Suppressor macrophage treated with lipopolysaccharide for 4 hours (primary cell): Measurements from ENCODE around the gene RPS6KB2.
"Not testable (repeated sequence)": the region's sequence is repeated elsewhere in the genome, so short reads cannot be mapped to it uniquely, and the experiment has no call there.

Experiments
- DNase-seq: peaks from one replicate; pipeline ENCODE4 v3.0.0-alpha.2; 2020

RPS6KB2 gene

DNA sequence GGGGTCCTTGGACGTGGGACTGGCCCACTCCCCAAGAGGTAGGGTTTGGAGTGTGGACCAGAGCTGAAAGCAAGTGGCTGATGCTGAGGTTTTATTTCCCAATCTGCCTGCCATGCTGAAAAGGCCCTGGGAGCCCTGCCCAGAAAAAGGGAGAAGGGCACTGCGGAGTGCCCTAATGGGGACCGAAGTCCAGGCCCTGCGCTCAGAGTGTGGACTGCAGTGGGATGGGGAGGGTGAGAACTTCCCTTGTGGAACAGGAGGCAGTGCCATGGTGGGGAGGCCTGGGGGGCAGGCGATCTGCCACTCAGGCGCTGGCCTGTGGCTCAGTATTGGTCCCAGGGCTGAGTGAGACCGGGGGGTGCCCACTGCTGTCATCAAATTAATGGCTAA, 19.9 kb downstream of the RPS6KB2 start:
- DNase-seq = no peak

DNA sequence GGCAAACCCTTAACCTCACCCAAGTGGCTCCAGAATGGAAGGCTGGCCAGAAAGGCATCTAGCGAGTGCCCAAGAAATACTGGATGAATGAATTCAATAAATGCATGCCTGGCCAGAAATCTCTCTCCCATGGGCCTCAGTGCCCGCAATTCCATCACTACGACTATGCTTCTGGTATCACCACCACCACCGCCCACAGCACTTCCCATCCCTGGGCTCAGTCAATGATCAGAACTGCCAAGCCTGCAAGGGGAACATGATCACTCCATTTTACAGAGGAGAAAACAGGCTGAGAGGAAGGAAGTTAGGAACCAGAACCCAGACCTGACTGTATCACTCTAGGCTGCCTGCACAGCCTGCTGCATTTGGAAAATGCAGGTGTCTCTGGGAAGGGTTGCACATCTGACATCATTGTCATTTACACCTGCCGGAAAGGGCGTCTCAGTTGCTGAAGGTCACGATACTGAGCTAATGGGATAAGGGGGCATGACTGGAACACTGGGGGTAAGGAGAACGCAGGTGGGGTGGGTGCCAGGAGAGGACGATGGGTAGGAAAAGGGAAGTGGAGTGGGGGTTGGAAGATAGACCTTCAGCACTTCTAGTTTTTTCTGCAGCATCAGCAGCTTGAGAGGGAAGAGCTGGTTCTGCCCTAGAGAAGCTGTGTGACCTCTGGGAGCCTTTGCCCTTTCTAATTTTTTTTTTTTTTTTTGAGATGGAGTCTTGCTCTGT, 21.0 kb downstream of the RPS6KB2 start:
- peak; percentile 63 for DNase-seq

DNA sequence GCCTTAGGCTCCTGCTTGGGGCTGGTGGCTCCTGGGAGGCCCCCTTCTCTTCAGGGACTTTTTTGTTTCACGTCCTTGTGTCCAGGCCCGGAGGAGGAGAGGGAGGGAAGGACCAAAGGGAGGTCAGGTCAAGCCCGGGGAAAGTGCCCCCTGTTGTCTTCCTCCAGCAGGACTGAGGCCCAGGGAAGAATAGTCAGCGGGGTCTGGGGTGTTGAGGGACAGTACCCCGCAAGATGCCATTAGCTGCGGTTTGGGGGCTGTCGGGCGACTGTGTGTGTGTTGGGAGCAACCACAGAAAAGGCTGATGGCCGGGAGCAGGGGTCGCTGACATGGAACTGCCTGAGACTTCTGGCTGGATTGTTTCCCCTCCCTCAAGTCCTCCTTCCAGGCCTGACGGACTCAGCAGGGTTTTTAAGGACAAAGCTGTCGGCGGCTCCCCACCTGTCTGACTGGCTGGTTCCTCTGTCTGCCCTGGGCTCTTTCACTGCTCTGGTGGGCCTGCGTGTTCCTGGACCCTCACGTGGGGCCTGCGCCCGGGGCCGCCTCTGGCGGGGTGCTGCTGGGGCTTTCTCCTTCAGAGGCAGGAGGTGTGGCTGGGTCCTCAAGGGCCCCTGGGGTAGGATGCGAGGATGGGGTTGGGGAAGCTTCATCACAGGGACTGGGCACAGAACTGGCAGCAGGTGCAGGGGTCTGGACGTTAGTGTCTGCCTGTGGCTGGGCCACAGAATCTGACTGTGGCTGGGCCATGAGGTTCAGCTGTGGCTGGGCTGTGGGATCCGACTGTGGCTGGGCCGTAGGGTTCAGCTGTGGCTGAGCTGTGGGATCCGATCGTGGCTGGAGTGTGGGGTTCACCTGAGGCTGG, 22.7 kb downstream of the RPS6KB2 start:
- no peak for DNase-seq

DNA sequence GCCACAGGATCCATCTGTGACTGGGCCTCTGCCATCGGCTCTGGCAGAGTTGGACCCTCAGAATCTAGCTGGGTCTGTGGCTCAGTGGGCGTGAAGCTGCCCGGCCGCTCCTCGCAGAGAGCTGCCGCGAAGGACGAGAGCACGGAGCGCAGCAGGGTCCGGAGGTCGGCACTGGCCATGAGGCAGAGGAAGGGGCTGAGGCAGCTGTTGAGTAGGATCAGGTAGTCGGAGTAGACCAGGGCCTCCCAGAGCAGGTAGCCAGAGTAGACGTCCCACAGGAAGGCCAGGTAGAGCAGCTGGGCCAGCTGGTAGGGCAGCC, 23.3 kb downstream of the RPS6KB2 start:
- DNase-seq = no peak

DNA sequence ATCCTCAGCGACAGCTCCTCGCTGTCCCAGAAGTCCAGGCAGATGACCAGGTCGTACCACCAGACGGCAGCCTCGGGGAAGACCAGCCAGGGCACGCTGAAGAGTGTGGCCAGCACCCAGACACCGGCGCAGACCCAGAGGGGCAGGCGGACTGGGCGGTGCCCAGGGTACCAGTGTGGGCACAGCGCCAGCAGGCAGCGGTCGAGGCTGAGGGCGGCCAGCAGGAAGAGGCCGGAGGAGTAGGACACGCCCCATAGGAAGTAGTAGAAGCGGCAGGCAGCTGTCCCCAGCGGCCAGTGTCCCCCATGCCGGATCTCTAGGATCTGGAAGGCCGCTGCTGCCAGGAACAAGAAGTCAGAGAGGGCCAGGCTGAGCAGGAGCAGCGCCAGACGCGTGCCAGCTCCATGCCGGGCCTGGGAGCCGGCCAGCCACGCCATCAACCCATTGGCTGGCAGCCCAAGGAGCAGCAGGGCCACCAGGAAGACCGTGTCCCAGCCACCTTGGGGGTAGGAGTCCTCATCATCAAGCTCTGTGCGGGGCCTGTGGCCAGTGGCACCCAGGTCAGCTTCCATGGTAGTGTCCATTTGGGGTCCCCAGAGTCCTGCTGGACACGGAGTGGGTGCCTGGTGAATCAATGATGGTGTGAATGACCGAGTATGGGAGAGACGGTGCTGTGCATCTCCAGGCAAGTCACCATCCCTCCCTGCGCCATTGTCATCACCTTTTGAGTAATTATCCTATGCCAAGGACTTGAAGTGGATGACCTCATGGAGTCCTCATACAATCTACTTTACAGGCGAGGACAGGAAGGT, 24.1 kb downstream of the RPS6KB2 start, which contains the start of gene GPR152:
Gene GPR152, minus strand, starts transcription at position 589 of the 812 bp plus-strand sequence. Its CDS starts 5 bp downstream, at position 584.
- DNase-seq = no peak

DNA sequence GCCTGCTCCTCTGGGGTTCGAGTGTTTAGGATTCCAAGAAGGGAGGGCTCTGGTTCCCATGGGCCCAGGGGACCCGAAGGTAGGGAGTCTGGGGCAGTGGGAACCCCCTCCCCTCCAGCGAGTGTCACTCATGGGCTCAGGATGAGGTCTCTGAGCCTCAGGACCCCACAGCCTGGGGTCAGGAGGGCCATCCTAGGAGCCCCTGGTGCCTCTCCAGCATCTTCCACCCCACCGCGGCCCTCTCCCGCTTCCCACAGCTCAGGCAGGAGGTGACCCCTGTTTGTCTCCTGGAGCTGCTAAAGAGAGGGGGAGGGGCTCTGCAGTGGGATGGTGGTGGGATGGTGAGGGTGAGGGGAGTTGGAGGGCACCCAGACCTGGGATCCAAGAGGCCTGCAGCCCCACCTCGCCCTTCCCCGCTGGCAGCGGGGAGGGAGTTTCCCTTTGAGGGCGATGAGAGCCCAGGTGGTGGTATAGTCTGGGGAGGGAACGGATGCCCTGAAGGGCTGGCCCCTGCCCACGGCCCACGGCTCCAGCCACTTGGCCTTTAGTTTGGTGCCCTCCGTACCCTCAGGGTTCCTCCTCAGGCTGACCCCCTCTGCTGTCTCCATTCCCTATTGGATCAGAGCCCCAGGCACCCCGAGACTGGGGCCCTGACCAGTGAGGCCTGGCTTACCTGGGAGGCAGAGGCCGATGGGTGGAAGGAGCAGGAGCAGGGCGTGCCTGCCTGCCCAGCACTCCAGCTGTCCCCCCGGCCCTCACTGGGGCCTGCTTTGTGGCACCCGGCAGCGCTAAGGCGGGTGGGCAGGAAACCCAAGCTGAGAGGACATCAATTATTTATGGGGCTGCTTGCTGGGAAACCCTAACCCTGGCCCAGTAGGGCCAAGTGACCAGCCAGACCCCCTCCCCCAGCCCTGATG, 25.8 kb downstream of the RPS6KB2 start:
- no peak for DNase-seq

DNA sequence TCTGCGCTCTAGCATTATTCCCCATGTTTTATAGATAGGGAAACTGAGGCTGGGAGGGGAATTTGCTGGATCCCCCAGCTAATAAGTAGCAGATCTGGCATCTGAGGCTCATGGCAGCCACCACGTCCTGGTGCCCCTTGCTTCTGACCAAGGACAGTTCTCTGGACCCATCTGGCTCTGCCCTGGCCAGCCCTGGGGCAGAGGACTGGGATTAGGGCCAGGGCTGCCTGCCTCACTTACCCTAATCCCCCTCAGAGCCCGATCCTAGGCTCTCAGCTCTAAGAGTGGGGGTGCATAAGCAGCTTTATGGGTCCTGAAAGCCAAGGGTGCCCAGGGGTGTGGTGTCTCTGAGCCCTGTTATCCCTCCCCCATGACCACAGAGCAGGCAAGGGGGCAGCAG, 26.8 kb downstream of the RPS6KB2 start, which contains the start of gene CABP4:
Gene CABP4, plus strand, starts transcription at position 301 of the 400 bp plus-strand sequence. Its CDS starts 70 bp downstream, at position 371.
- DNase-seq = no peak

DNA sequence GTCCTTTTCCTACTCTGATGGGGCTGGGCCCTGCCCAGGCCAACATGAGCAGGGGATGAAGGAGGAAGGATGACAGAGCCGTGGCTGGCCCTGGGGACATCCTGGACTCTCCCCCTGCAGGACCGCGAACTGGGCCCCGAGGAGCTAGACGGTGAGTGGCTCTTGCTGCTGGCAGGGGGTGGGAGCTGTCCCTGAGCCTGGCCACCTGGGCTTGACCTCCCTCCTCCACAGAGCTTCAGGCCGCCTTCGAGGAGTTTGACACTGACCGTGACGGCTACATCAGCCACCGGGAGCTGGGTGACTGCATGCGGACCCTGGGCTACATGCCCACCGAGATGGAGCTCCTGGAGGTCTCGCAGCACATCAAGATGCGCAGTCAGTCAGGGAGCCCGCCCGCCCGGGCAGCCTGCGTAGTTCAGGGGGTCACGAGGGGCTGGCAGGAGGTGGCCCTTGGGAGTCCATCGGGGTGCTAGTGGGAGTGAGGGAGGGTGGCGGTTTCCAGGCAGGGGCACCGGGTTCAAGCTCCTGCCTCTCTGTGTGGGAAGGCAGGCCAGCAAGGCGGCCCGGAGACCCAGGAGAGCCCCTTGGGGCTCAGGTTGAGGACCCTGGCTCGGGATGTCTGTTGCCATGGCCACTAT, 27.9 kb downstream of the RPS6KB2 start:
- no peak for DNase-seq

DNA sequence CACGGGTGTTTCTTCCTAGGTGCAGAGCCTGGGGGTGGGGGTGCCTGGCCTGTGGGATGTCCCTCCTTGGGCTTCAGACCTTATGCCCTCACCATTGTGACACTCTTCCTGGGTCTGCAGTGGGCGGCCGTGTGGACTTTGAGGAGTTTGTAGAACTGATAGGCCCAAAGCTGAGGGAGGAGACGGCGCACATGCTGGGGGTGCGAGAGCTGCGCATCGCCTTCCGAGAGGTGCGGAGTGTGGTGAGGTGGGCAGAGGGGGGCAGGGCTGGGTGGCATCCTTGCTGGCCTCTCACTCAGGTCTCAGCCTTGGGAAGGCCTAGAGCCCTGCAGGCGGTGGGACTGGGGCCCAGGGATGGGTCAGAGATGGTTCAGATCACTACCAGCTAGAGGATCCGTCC, 29.2 kb downstream of the RPS6KB2 start:
- DNase-seq = no peak

DNA sequence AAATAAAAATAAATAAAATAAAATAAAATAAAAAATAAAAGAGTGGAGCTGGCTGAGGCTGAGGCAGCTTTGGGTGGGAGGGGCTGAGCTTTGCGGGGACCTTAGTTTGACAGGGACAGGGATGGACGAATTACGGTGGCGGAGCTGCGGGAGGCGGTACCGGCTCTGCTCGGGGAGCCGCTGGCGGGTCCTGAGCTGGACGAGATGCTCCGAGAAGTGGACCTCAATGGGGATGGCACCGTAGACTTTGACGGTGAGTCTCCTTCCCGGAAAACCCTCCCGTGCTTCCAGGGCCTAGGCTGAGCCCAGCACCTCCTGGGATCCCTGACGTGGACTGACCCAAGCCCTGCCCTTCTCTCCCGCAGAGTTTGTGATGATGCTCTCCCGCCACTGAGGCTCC, 30.0 kb downstream of the RPS6KB2 start:
- no peak for DNase-seq

DNA sequence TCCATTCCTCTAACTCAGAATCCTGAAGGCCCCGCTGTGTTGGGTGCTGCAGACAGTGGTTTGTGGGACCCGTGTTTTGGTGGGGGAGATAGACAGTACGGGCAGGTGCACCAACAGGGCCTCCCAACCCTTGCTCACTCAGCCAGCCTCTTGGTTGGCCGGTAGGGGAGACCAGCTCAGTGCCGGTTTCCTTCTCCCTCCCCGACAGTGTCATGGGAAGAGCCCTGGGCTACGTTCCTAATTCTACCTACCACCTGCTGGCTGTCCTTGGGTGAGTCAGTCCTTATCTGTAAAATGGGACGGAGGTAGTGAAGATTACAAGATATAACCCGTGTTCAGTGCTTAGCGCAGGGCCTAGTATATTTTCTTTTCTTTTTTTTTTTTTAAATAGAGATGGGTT, 34.9 kb downstream of the RPS6KB2 start:
- no peak for DNase-seq

DNA sequence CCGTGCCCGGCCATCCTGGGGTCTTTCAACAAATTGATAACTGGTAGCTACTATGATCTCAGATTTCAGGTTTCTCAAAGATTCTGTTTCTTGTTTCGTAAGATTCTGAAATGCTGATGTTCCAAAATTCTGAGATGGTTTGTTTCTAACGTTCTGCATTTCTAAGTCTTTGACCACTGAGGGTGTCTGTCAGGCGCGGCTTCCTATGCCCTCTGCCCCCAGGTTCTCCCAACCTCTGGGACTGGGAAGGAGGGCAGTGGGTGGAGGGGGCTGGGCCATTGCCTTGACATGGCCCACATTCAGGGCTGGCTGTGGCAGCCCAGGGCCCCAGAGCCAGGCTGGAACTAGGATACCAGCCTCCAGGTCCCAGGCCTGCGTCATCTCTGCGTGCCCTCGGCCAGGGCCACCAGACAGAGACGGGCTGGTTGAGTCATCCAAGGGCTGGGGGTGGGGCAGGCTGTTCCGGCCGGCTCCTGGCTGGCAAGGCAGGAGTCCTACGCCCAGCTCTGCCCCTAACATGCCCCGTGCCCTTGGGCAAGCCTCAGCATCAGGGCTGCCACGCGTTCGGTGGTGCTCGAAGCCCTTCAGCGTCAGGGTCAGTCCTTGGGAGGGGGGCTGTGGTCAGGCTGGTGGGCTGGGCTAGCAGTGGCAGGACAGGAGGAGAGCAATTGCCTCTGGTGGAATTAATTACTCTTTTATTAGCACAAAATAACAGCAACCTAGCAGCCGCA, 35.6 kb downstream of the RPS6KB2 start:
- DNase-seq = peak; percentile 91

DNA sequence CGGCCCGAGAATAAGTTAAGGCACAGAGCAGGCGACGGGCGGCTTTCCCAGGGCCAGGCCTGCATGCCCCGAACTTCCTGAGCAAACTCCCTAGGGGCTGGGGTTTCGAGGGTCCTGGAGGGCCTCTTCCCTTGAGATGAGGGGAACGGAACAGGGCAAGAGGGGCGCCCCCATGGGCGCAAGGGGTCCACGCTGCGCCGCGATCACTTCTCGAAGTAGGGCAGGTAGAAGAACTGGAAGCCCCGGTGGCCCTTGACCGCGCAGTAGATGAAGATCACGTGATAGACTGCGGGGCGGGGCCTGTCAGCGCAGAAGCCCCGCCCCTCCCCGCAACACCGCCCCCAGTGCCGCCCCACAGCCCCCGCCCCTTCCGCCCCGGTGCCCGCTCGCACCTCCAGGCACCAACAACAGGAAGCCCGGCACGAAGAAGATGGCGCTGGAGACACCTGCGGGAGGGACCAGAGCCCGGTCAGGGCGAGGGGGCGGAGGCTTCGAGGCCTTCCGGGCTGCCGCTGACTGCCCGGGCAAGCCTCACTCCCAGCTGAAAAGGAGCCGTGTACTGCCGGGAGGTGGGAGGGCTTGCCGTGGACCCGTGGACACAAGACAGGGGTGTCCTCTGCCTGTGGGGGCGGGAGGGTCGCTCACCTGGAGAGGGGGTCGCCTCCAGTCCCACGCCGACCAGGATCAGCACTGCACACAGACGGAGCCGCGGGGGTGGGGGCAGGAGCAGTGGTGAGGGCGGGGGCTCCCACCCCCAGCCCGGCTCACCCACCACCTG, 36.3 kb downstream of the RPS6KB2 start:
- DNase-seq = peak; percentile 89

DNA sequence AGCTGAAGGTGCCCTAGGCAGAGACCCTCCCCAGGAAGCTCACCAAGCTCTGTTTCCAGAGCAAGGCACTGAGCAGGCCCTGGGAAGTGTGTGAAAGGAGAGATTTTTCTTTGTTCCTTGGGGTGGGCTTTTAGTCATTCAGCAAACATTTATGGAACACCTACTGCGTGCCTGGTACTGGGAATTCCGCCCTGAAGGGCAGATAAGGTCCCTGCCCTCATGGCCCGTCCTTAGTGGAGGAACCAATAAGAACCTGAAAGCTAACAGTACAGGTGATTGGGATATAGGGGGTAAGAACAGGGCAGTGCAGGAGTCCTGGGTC, 36.9 kb downstream of the RPS6KB2 start:
- no peak for DNase-seq

DNA sequence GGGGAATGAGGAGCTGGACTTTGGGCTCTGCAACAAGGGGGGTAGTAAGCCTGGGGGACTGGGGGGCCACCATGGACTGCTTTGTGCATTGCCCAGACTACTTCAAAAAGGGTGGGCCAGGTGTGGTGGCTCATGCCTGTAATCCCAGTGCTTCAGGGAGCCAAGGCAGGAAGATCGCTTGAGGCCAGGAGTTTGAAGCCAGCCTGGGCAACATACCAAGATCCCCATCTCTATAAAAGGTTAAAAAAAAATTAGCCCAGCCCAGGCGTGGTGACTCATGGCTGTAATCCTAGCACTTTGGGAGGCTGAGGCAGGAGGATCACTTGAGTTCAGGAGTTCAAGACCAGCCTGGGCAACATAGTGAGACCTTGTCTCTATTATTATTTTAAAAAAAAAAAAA, 37.2 kb downstream of the RPS6KB2 start:
- not testable (repeated sequence) for DNase-seq

DNA sequence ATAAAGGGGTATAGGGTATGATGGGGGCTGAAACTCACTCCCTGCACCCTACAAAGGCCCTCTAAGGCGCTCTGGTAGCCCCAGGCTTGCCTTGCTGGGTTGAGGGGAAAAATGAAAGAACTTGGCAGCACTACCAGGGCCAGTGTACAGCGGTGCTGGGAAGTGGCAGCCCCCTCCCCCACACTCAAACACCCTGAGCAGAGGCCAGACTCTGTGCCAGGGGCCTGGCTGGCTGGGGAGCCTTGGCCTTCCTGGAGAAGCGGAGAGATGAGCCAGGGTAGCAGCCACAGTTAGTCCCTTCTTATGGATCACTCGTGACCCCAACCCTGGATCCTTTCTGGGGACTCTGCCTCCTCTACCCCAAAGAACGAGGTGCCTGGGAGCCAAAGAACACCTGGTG, 38.1 kb downstream of the RPS6KB2 start:
- no peak for DNase-seq

DNA sequence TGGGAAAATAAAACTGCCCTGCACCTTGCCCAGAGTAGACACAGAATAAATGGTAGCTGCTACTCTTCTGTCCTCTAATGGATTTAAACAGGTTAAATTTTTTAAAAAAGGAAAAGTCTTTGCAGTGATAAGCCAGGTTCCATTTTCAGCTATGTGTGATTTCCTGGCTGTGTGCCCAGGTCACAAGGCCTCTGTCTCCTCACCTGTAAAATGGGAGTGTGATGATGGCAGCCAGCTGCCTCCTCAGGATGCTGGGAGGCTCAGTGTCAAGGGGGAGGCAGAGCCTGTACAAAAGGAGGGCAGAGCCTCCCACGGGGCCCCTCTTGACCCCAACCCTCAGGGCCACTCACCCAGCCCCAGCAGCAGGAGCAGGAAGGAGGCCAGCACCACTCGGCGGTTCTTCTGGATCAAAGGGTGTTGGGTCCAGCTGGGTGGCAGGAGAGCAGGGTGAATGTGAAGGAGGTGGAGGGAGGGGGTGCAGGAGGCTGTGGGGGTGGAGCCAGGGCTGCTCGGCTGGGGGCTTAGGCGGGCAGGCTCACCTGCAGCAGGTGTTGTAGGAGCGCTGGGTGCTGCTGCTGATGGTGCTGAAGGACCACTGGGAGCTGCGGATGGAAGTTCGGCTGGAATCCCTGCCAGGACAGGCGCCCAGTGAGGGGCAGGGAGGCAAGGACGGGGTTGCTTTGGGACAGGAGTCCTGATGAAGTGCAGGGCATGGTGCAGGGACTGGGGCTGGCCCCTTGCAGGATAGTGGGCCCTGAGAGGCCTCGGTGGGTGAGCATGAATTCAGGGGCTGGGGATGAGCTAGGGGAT, 38.9 kb downstream of the RPS6KB2 start:
- no peak for DNase-seq

DNA sequence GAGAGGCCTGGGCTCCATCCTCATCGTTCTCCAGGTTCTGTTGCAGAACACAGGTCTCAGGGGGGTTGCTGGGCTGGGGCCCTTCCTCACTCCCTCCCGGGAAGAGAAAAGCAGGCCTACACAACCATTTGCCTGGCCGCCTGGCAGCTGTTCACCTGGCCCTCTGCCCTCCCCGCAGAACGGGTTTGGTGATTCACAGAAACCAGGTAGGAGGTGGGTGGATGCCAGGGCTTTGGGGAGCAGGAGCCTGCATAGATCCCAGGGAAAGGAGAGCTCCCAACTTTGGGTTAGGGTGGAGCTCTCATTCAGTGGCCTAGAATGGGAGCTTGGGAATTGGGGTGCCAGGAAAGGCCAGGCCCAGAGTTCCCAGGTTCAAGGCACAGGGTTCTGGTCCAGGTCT, 39.8 kb downstream of the RPS6KB2 start:
- no peak for DNase-seq

DNA sequence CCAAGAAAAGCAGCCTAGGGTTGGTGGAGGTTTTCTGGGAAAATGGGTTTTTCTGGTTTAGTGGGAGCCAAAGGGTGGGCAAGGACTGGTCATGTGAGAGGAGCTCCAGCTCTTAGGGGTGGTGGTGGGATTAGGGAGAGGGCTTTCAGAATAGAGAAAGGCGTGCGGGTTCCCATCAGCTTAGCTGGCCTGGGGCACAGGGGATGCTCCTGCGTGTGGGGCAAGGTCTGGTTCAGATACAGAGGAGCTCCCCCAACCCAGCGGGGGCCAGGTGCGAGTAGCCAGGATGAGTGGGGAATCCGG, 40.1 kb downstream of the RPS6KB2 start:
- DNase-seq = no peak
